Activated naive CD4-positive, alpha-beta T cell treated with anti-CD3 and anti-CD28 coated beads, Interleukin-2, amount 50 U/mL, for 72 hours (primary cell): ENCODE results near the gene NEXN. TPM values are rescaled to one million over a fixed set of nuclear protein-coding genes. Genes with fewer than 3 reads are reported as not detected.

ENCODE experiments used
- ATAC-seq, 2 donors: fragments of 150-1000 bp; cut with Tn5 transposase; 2 replicates each; pipeline ENCODE4 v1.10.0; 2021; ENCODE audit warnings: mild to moderate bottlenecking in 2 of 2, moderate library complexity in 2 of 2
- DNase-seq, 2 donors: peaks; one replicate each; pipeline ENCODE4 v3.0.0; 2021 to 2022; ENCODE audit warnings: low spot score in 2 of 2
- H3K27ac Mint-ChIP-seq, 2 donors: one replicate each; pipeline ENCODE4 v1.8.0; 2022; ENCODE audit warnings: mild to moderate bottlenecking in 2 of 2, mixed read lengths in 2 of 2
- H3K36me3 Mint-ChIP-seq, 2 donors: one replicate each; pipeline ENCODE4 v1.8.0; 2022; ENCODE audit warnings: mixed read lengths in 2 of 2
- H3K9me3 Mint-ChIP-seq, 2 donors: one replicate each; pipeline ENCODE4 v1.8.0; 2022; ENCODE audit warnings: mixed read lengths in 2 of 2
- total RNA-seq, 2 donors: library from RNA; stranded (reverse); gene quantifications; one replicate each; pipeline ENCODE4 v1.2.3, GENCODE V29; 2022

NEXN gene
- total RNA-seq = 1 to 10 TPM; 1.3 to 1.6 TPM

DNA sequence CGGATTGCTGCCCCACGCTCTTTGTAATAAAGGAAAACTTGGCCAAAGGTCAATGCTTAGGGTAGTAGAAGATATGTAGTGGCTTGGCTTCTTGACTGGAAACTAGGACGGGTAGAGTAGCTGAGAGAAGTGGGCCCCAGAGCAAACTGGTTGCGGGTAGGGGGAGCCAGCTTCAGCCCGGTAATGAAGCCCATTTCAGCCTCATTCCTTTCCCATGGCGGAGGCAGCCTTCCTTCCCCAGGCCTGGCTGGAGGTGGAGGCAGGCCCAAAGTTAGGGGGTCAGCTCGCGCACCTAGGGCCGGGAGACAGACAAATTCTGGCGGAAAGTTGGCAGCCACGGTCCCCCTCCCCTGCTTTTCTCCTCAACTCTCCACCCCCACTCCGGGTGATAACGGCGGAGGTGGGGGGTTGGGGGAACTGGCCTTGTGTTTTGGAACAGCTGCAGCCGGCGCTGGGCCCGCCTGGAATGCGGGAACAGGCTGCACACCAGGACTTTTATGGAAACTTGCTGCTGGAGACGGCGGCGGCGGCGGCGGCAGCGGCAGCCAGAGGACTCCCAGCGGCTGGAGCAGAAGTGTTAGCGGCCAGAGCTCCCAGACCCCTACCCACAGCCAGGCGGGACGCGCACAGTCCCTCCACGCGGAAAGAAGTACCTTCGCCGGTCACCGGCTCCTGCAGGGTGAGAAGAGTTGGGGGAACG is at the start of gene NEXN:
Gene NEXN, plus strand, starts transcription at position 544 of the 700 bp plus-strand sequence. CDS start 27,483 bp downstream, outside the sequence.
- no peaks in the 10 kb centered on the region for H3K9me3 Mint-ChIP-seq
- no peak for DNase-seq
- ATAC-seq = peak in 1 of 2 donors; percentile 16
- H3K27ac Mint-ChIP-seq = peak within 1 kb of the TSS in 1 of 2 donors; percentile 36
- peaks cover 0 to 6% of the 10 kb centered on the region in 2 donors for H3K36me3 Mint-ChIP-seq

DNA sequence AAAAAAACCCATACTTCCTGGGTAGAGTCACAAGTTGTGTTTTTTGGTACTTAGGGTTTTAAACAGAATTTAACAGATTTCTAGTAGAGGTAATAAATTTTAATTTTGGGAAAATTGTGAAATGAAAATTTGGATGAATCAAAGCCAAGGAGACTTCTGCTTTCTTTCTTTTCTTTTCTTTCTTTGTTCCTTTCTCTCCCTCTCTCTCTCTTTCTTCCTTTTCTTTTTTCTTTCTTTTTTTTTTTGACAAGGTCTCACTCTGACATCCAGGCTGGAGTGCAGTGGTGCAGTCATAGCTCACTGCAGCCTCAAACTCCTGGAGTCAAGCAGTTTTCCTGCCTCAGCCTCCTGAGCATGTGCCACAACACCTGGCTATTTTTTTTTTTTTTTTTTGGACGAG is 46.9 kb upstream of the NEXN start:
- no peak for ATAC-seq
- DNase-seq = no peak
- H3K27ac Mint-ChIP-seq = no peak overlapping the region
- no peaks in the 10 kb centered on the region for H3K9me3 Mint-ChIP-seq
- H3K36me3 Mint-ChIP-seq = no peaks in the 10 kb centered on the region

DNA sequence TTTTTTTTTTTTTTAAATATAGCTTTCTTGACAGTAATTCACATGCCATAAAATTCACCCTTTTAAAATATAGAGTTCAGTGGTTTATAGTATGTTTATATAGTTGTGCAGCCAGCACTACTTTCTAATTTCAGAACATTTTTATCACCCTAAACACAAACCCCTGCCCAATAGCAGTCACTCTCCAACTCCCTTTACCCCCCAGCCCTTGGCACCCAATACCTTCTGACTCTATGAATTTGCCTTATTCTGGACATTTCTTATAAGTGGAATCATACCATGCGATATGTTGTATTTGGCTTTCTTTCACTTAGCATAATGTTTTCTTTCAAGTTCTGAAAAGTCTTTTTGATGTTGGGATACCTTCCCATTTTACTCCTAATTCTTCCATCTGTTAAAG is 42.5 kb upstream of the NEXN start:
- Mint-ChIP-seq H3K27ac (no peak overlapping the region), H3K36me3 (no peaks in the 10 kb centered on the region), H3K9me3 (no peaks in the 10 kb centered on the region)
- ATAC-seq = no peak
- DNase-seq = no peak

DNA sequence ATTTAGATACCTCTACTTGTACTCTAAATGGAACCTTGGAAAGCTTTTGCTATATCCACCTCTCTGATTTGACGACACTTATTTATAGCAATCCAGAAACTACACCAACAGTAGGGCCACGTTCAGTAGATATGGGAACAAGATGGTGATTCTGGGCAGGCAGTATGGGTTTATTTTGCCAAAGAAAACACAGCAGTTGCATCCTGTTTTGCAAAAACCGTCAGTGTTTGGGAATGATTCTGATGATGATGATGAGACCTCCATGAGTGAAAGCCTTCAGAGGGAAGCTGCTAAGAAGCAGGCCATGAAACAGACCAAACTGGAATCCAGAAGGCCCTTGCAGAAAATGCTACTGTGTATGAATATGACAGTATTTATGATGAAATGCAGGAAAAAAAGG is 41.5 kb upstream of the NEXN start:
- ATAC-seq (no peak), DNase-seq (no peak)
- Mint-ChIP-seq H3K36me3 (no peaks in the 10 kb centered on the region), H3K27ac (no peak overlapping the region), H3K9me3 (no peaks in the 10 kb centered on the region)

DNA sequence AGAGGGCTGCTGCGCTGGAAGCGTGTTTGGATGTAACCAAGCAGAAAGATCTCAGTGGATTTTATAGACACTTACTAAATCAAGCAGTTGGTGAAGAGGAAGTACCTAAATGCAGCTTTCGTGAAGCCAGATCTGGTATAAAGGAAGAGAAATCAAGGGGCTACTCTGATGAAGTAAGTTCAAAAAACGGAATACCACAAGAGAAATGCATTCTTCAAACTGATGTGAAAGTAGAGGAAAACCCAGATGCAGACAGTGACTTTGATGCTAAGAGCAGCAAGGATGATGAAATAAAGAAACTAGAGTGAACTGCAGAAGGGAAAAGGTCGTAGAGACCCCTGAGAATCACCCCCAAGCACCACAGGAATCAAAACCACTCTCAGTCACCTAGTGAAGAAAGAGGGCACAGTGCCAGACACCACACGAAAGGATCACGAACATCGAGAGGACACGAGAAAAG is 40.8 kb upstream of the NEXN start:
- H3K36me3 Mint-ChIP-seq = no peaks in the 10 kb centered on the region
- no peak overlapping the region for H3K27ac Mint-ChIP-seq
- DNase-seq = peak in 1 of 2 donors; percentile 10
- peak; percentile 46 to 60 for ATAC-seq
- H3K9me3 Mint-ChIP-seq = no peaks in the 10 kb centered on the region

DNA sequence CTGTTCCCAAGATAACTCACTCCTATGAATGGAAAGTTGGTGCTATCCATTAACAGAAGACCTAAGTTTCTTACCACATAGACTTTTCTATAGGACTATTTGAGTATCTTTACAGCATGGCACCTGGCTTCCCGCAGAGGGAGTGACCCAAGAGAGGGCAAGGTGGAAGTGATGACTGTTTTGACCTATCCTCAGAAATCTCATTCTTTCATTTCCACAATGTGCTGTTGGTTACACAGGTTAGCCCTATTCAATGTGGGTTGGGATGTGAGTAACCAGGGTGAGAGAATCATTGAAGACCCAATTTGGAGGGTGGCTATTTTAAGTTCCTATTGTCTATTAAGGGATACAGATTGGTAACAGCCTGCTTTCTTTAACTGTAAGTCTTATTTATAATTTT is 38.3 kb upstream of the NEXN start:
- H3K36me3 Mint-ChIP-seq = peaks cover 20 to 21% of the 10 kb centered on the region in 2 donors
- peaks cover 5 to 6% of the 10 kb centered on the region in 2 donors for H3K9me3 Mint-ChIP-seq
- DNase-seq (no peak), ATAC-seq (peak in 1 of 2 donors; percentile 54)
- no peak overlapping the region for H3K27ac Mint-ChIP-seq

DNA sequence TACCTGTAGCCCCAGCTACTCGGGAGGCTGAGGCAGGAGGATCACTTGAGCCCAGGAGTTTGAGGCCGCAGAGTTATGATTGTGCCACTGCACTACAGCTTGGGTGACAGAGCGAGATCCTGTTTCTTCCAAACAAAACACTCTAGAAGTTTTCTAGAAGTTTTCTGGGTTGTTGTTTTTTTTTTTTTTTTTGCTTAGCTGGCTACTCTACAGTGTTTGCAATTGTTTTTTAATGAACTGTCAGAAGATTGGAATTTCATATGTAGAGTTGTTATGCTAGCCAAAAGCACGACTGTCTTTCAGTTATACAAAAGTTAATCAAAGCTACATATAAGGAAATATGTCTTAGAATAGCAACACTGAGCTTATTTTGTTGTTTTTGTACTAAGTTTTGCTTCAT is 30.9 kb upstream of the NEXN start:
- H3K9me3 Mint-ChIP-seq = peaks cover 13 to 25% of the 10 kb centered on the region in 2 donors
- H3K36me3 Mint-ChIP-seq = peaks cover 38 to 44% of the 10 kb centered on the region in 2 donors
- no peak overlapping the region for H3K27ac Mint-ChIP-seq
- no peak for DNase-seq
- no peak for ATAC-seq

DNA sequence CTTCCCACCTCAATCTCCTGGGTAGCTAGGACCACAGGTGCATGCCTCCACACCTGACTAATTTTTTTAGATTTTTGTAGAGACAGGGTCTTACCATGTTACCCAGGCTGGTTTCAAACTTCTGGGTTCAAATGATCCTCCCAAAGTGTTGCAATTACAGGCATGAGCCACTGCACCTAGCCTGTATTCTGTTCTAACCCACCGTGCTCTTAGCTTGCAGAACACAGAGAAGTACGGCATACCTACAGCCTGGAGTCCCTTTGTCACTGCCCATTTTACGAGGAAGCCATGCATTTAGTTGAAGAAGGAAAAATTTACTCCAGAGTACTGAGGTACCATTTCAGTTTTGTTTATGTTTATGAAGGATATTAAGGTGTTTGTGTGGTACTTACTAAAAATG is 29.7 kb upstream of the NEXN start:
- ATAC-seq (no peak), DNase-seq (no peak)
- H3K36me3 Mint-ChIP-seq = peaks cover 29 to 37% of the 10 kb centered on the region in 2 donors
- no peak overlapping the region for H3K27ac Mint-ChIP-seq
- peaks cover 13 to 25% of the 10 kb centered on the region in 2 donors for H3K9me3 Mint-ChIP-seq

DNA sequence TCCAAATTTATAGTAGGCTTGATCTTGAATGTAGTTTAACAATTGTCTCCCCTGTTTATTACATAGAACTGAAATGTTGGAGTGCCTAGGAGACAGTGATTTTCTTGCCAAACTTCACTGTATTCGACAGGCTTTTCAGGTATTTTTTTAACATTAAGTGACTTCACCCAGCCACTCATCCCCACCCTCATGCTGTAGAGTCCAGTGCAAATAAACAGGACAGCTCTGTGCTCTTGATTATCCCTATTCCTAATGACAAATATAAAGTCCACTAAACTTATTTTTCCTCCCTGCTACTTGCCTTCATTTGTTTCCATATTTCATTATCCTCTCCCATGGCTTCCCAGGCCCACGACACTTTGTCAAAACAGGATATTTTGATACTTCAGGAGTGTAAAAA is 29.2 kb upstream of the NEXN start:
- H3K27ac Mint-ChIP-seq = no peak overlapping the region
- ATAC-seq (no peak), DNase-seq (no peak)
- H3K9me3 Mint-ChIP-seq = peaks cover 9 to 25% of the 10 kb centered on the region in 2 donors
- peaks cover 26 to 32% of the 10 kb centered on the region in 2 donors for H3K36me3 Mint-ChIP-seq

DNA sequence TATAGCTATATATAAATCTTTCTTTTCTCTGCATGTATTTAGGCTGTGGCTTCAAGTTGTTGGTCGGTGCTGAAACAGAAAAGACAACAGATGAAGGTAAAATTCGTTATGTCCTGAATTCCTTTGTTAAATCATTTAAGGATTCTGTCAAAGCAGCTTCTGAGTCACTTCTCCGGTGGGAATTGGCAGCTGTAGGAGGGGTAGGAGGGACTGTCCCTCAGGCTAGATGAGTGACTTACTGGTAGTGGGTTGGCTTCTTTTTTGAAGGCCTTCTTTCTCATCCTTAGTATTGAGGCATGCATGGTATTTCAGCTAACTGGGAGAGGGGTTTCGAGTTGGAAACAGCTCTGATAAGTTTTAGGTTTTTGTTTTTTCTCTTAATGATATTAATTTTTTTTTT is 22.1 kb upstream of the NEXN start:
- DNase-seq = no peak
- H3K36me3 Mint-ChIP-seq = peaks cover 6 to 12% of the 10 kb centered on the region in 2 donors
- no peaks in the 10 kb centered on the region for H3K9me3 Mint-ChIP-seq
- no peak for ATAC-seq
- H3K27ac Mint-ChIP-seq = no peak overlapping the region

DNA sequence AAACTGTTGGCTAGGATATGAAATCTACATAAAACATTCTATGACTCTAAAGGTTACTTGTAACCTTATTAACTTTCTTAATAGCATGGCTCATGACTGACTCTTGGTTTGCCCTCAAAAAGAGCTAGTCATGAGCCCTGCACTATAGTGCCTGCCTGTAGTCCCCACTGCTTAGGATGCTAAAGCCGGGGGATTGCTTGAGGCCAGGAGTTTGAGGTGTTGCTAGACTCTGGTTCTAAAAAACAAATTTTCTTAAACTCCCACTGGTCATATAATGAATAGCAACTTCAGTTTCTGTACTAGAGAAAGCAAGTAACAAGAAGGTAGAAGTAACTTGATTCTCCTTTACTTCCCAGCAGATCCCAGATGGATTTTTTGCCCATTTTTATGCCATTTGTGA is 15.8 kb upstream of the NEXN start:
- DNase-seq (no peak), ATAC-seq (no peak)
- no peaks in the 10 kb centered on the region for H3K9me3 Mint-ChIP-seq
- peaks cover 6 to 7% of the 10 kb centered on the region in 2 donors for H3K36me3 Mint-ChIP-seq
- H3K27ac Mint-ChIP-seq = no peak overlapping the region

DNA sequence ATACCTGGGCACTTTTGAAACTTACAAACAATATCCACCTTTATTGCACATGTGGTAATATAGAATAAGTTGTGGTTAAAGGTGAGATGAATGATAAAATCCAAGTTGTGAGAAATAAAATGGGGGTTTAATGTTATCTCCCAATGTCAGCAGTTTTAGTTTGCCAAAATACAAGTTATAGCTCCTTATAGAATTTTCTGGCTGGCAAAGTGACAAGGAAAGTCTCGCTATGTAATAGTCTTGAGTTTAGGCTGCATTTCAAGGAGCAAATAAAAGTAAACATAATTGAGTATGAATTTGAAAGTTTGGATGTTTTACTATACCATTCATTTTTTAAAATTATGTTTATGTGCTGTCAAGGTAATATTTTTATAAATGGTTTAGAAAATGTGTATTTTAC is 15.0 kb upstream of the NEXN start:
- Mint-ChIP-seq H3K36me3 (peaks cover 4 to 6% of the 10 kb centered on the region in 2 donors), H3K27ac (no peak overlapping the region), H3K9me3 (no peaks in the 10 kb centered on the region)
- ATAC-seq = no peak
- no peak for DNase-seq

DNA sequence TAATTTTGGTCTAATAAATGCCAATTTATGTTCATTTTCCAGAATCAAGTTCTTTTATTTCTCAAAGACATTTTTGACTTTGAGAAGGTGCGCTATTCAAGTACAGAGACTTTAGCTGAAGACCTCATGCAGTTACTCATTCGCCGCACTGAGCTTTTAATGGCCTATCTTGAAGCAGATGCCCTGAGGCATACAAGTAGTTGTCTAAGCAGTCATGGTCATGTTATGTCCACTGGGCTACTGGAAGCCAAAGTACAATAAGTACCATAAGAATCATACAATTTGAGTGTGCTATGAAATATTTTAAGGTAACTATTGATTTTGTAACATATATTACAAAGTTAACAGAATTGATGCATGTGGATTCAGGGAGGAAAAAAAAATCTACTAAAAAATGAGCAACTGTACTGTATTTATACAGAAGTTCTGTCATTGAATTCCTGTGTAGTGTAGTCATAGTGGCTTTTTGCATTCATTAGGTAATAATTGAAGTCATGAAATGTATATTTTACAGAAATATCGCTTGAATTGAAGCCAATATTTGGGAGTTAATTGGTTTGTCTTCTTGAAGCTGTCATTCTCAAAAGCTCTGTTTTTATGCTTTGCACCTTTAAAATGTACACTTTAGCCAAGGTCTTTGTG is 13.5 kb upstream of the NEXN start:
- ATAC-seq = no peak
- H3K9me3 Mint-ChIP-seq = no peaks in the 10 kb centered on the region
- H3K27ac Mint-ChIP-seq = no peak overlapping the region
- no peaks in the 10 kb centered on the region for H3K36me3 Mint-ChIP-seq
- DNase-seq = no peak

DNA sequence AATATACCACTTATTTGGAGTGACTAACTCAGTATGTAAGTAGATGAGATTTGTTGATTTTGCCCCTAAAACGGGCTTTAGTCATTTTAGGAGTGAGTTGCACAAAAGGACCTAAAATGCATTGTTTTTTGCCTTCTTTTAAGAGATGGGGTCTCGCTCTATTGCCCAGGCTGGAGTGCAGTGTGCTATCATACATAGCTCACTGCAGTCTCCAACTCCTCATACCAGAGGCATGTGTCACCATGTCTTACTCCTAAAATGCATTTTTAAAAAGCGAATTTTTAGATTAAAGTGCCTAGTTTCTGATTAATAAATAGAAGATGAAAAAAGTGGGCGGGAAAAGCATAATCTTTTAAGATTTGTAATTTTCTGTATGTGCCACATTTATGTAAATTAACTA is 11.5 kb upstream of the NEXN start:
- ATAC-seq (no peak), DNase-seq (no peak)
- no peaks in the 10 kb centered on the region for H3K9me3 Mint-ChIP-seq
- no peak overlapping the region for H3K27ac Mint-ChIP-seq
- no peaks in the 10 kb centered on the region for H3K36me3 Mint-ChIP-seq

DNA sequence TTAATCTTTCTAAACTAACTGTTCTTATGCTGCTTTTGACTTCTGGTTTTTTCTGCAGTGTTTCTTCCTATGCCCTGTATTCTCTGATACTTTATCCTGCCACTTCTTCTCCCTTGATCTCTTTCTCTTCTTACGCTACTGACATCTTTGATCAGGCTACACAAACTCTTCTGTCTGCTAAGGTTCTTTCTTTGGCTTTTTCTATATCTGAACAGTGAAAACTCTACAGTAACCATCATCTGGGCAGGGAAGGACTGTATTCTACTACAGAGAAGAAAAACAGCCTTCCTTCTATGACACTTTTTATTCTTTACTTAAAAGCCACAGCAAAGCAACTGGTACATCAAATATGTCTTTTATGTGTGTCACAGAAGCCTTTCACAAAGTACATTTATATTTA is 7.4 kb upstream of the NEXN start:
- H3K27ac Mint-ChIP-seq = no peak overlapping the region
- H3K36me3 Mint-ChIP-seq = no peaks in the 10 kb centered on the region
- ATAC-seq = no peak
- DNase-seq = no peak
- no peaks in the 10 kb centered on the region for H3K9me3 Mint-ChIP-seq

DNA sequence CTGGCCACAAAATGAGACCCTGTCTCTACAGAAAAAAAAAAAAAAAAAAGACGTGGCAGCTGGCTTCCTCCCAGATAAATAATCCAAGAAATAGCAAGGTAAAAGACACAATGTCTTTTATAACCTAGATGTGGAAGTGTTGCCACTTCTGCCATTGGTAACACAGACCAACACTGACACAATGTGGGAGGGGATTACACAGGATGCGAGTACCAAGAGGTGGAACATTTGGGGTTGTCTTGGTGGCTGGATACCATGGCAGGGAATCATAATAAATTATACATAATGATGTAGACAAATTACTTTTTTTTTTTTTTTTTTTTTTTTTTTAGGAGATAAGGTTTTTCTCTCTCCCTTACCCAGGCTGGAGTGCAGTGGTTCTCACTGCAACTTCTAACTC is 6.0 kb upstream of the NEXN start:
- no peak for ATAC-seq
- H3K36me3 Mint-ChIP-seq = peaks cover 0 to 6% of the 10 kb centered on the region in 2 donors
- no peak for DNase-seq
- H3K27ac Mint-ChIP-seq = no peak overlapping the region
- no peaks in the 10 kb centered on the region for H3K9me3 Mint-ChIP-seq

DNA sequence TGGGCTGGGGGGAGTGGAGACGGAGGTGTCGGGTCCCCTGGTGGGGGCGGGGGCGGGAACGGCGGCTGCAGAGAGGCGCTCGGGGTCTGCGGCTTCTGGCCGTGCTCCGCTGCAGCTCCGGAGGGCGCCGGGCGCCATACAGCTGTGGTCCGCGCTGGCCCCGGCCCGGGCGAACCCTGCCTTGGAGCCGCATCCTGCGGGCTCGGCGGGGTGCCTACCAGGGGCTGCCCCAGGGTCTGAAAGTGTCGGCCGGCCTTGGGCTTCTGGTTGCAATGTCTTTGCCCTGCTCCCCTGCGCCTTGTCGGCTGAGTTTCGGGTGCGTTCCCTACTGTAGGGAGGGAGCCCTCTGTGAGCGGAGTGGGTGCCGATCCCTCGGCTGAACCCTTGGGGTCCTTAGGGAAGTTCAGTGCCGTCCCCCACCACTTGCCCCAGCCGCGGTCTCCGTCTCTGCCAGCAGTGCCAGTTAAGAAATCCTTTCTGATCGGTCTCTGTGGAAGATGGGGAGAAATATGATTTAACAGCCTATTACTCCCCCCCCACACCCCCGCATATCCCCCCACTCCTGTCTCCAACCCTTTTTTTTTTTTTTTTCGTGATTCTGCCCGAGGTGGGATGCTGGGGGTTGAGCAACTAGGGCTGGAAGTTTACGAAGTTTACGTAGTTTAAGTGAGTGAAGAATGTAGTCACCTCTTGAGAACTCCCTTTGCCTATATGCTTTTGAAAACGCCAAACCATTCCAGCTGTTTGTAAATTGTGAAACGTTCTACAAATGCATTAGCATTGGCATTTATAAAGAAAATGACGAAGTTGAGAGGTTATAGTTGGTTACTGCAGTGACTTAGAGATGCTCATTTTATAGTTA is 588 bp downstream of the NEXN start:
- ATAC-seq (peak; percentile 76 to 95), DNase-seq (peak; percentile 20 to 56)
- H3K27ac Mint-ChIP-seq = no peak overlapping the region
- H3K9me3 Mint-ChIP-seq = no peaks in the 10 kb centered on the region
- peaks cover 0 to 6% of the 10 kb centered on the region in 2 donors for H3K36me3 Mint-ChIP-seq
